Measurements from ENCODE around the gene NAE1.
"Not testable (repeated sequence)": the region's sequence is repeated elsewhere in the genome, so short reads cannot be mapped to it uniquely, and the experiment has no call there.

NAE1 gene

GRCh38 chr16:66802159-66802558 is 28.6 kb downstream of the NAE1 start:
- no peak for DNase-seq (ENCODE audit: low spot score)

- DNase-seq (ENCODE audit: low spot score): no peak
Observed at GRCh38 chr16:66801320-66802105, 29.3 kb downstream of the NAE1 start, which contains the start of gene TERB1. Gene TERB1 (minus strand): TSS chr16:66801584. CDS start chr16:66796798, 4,786 bp downstream.

- no peak for DNase-seq (ENCODE audit: low spot score)
Observed at GRCh38 chr16:66800856-66801255, 29.9 kb downstream of the NAE1 start.

- DNase-seq (ENCODE audit: low spot score): no peak
Observed at GRCh38 chr16:66798161-66798560, 32.6 kb downstream of the NAE1 start.

- not testable (repeated sequence) for DNase-seq (ENCODE audit: low spot score)
Observed at GRCh38 chr16:66793984-66794383, 36.8 kb downstream of the NAE1 start.

GRCh38 chr16:66790130-66790733 is 40.5 kb downstream of the NAE1 start:
- DNase-seq (ENCODE audit: low spot score): no peak

- DNase-seq (ENCODE audit: low spot score): no peak
Observed at GRCh38 chr16:66787427-66787826, 43.3 kb downstream of the NAE1 start.

GRCh38 chr16:66786551-66786950 is 44.2 kb downstream of the NAE1 start:
- DNase-seq (ENCODE audit: low spot score): no peak

- DNase-seq (ENCODE audit: low spot score): no peak
Observed at GRCh38 chr16:66776457-66776856, 54.3 kb downstream of the NAE1 start.

GRCh38 chr16:66774981-66775380 is 55.8 kb downstream of the NAE1 start:
- no peak for DNase-seq (ENCODE audit: low spot score)

GRCh38 chr16:66758086-66758485 is 72.7 kb downstream of the NAE1 start:
- DNase-seq (ENCODE audit: low spot score): no peak

GRCh38 chr16:66754819-66755218 is 76.0 kb downstream of the NAE1 start:
- no peak for DNase-seq (ENCODE audit: low spot score)

GRCh38 chr16:66754211-66754610 is 76.6 kb downstream of the NAE1 start:
- DNase-seq (ENCODE audit: low spot score): no peak

- no peak for DNase-seq (ENCODE audit: low spot score)
Observed at GRCh38 chr16:66752958-66753357, 77.8 kb downstream of the NAE1 start.
